NCI-H1105 (cell line): ENCODE results near the gene SDF2L1.
"Not testable (repeated sequence)": the region's sequence is repeated elsewhere in the genome, so short reads cannot be mapped to it uniquely, and the experiment has no call there.

Source experiments
- DNase-seq: peaks from one replicate; lab custom pipeline; 2025; lab: John Stamatoyannopoulos, UW

SDF2L1 gene

GRCh38 chr22:21686634-21687393, 44.7 kb downstream of the SDF2L1 start:
- DNase-seq: no peak

- no peak for DNase-seq
Measured at GRCh38 chr22:21687685-21688259, 45.7 kb downstream of the SDF2L1 start.

DNA sequence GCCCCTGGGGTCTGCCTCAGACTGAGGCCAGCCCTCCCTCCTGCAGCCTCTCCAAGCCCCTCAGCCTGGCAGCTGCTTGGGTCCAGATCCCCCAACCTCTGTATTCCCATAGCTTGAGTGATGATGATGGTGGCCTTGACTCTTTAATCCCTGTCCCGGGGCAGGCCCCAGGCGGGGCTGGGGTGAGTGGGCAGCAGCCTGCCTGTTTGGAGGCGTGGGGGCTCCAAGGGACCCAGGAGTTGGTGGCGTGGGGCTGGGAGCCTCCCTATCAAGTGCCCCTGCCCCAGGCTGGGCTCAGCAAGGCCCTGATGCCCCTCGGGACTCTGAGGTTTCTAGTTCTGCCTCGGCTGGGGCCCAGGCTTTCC, 46.2 kb downstream of the SDF2L1 start:
- no peak for DNase-seq

DNA sequence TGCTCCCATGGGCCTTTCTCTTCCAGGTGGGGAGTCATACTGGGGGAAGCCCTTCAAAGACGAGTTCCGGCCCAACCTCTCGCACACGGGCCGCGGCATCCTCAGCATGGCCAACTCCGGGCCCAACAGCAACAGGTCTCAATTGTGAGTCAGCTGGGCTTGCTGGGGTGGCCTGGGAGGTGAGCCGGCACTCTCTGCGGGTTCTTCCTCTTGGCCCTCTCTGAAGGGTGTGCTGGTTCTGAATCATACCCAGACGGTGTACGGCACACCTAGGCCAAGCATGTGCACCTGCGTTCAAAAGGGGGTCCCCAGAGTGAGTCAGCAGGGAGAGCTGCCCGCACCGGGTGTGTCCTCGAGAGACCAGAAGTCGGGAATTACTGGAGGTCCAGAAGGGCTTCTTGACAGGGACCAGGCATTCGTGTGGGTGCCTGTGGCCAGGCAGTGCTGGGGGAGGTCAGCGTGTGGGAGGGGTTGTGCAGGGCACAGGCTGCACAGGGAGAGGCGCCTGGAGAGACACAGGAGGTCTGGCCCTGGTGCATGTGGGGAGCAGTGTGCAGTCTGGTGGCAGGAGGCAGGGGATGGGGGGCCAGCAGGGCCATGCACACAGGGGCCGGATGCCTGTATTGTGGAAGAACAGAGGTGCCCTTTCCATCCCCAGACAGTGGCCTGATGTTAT, 46.7 kb downstream of the SDF2L1 start:
- no peak for DNase-seq

DNA sequence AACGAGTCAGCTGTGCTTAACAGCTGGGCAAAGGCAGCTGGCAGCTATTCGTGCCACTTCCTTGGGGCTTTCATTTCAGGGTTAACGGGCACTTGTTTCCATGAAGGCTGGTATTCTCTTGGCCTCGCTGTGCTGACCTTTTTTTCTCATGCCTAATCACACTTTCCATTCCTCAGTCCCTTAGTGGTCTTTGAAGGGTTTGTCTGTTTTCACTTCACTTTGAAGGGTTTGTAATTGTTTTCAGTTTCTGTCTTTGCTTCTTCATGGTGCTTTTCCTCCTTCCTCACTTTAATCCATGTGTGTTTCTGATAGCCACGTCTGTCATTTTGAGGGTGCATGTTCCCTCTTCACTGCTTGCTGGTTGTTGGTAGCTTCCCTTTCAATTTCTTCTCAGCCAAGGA, 48.3 kb downstream of the SDF2L1 start:
- DNase-seq: no peak

DNA sequence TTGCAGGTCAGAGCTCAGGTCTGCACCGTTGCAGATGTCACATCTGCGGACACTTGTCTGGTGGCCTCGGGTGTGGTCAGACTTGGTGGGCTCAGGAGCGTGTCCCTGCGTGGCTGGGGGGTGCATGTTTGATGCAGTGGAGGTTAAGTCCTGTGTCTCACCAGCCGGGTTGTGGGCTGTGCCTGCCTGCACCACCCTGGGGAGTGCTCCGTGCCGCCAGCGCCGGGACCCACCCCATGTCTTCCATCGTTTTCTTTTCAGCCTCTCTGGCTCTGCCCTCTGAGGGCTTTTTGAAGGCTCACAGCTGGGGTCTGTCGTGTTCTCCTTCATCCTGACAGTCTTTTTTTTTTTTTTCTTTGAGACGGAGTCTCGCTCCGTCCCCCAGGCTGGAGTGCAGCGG, 49.7 kb downstream of the SDF2L1 start:
- DNase-seq: no peak

DNA sequence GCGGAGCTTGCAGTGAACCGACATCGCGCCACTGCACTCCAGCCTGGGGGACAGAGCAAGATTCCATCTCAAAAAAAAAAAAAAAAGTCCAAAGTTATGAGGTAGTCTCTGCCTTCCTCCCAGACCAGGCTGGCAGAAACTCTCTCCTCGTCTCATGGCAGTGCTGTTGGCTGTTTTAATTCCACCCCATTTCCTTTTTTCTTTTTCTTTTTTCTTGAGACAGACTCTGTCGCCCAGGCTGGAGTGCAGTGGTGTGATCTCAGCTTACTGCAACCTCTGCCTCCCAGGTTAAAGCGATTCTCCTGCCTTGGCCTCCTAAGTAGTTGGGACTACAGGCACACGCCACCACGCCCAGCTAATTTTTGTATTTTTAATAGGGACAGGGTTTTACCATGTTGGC, 50.8 kb downstream of the SDF2L1 start:
- DNase-seq: not testable (repeated sequence)

DNA sequence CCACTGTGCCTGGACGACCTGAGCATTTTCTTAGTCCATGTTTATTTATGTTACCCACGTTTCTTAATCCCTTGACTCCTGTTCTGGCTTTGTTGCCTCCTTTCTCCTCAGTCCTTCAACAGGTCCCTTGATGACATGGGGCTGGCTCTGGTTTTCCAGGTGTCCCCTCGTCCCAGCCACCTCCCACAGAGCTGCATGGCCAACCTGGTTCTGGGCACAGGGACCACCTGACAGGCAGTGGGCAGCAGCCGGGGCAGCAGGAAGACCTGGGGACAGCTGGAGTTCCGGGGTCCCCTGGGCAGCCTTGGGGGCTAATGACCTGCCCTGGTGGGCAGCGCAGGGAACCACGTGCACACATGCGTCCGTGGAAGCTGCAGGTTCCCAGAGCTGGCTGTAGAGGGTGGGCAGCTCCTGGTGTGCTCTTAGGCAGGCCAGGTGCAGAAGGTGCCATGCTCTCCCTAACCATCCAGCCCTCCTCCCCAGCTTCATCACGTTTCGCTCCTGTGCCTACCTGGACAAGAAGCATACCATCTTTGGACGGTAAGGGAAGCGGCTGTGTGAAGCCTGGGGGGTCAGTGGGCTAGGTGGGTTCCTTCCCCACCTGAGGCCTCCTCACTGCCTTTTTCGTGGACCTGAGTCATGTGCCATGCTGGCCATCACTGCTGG, 51.4 kb downstream of the SDF2L1 start:
- no peak for DNase-seq
